ENCODE data around the gene B4GAT1. TPM values are rescaled to one million over a fixed set of nuclear protein-coding genes. Genes with fewer than 3 reads are reported as not detected.

Gene B4GAT1
- total RNA-seq, 1 experiment from 2014 or later, result 22.8 TPM

DNA sequence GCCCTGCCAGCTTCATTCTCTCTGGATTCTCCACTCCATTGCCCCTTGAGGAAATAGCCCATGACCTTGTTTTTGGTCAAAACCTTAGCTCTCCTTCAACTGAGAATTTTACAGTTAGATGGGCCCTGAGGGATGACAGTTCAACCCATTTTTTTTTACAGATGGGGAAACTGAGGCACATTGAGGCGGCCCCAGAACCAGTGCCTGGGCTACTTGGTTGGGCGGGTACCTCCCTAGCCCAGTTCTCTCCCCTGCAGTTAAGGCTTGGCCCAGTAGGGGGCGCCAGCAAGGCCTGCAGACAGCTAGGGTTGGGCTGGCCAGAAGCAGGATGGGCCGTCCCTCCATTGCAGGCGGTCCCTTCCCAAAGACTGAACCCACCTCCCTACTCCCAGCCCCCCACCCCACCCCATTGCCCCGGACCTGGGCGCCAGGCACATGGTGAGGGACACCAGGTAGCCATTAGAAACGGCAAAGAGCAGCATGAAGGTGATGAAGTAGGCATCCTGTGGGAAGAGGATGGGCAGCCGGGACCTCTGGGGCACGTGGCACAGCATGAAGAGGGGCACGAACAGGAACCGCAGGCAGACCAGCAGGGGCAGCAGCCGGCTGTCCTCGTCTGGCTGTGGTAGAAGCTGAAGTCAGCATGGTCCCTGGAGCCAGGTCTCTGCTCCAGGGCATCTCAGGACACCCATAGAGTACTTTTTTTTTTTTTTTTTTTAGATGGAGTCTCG lies 16.5 kb upstream of the B4GAT1 start:
- no TSS peak for BruUV-seq (replicated peaks)
- H3K79me2 ChIP-seq (ENCODE audit: low read depth), result peaks cover 9% of the 10 kb centered on the region
- DNase-seq, result peak in 1 of 2 experiments; percentile 59
- H3K4me1 ChIP-seq (replicated peaks; ENCODE audit: insufficient read depth), result no peaks in the 10 kb centered on the region
- H3K27ac ChIP-seq, result no peak overlapping the region
- intact Hi-C loops (cut with micrococcal nuclease; ENCODE audit: unreplicated experiment), result no loop called here
- H3F3A ChIP-seq (ENCODE audit: insufficient read depth, low read depth), result peaks cover 78% of the 10 kb centered on the region
- H3K27me3 ChIP-seq (ENCODE audit: insufficient read depth, low read depth), result no peaks in the 10 kb centered on the region
- POLR2A ChIA-PET (ENCODE audit: unreplicated experiment), result no interaction called here
- H3K9me2 ChIP-seq (ENCODE audit: insufficient read depth), result no peaks in the 10 kb centered on the region
- H3K4me3 ChIP-seq, result no peak overlapping the region
- no peaks in the 10 kb centered on the region for H3K9me3 ChIP-seq (ENCODE audit: insufficient read depth, low read depth)
- TF ChIP-seq, protein P1, sequence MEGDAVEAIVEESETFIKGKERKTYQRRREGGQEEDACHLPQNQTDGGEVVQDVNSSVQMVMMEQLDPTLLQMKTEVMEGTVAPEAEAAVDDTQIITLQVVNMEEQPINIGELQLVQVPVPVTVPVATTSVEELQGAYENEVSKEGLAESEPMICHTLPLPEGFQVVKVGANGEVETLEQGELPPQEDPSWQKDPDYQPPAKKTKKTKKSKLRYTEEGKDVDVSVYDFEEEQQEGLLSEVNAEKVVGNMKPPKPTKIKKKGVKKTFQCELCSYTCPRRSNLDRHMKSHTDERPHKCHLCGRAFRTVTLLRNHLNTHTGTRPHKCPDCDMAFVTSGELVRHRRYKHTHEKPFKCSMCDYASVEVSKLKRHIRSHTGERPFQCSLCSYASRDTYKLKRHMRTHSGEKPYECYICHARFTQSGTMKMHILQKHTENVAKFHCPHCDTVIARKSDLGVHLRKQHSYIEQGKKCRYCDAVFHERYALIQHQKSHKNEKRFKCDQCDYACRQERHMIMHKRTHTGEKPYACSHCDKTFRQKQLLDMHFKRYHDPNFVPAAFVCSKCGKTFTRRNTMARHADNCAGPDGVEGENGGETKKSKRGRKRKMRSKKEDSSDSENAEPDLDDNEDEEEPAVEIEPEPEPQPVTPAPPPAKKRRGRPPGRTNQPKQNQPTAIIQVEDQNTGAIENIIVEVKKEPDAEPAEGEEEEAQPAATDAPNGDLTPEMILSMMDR (conservative IDR thresholded peaks at IDR 0.05), result peak; percentile 95
- TF ChIP-seq EZH2 (IDR thresholded peaks at IDR 0.05; ENCODE audit: low read depth), result no peak
- CTCF ChIA-PET, result interaction anchor here (0.6 to 1.3 kb wide), 9 partner anchors 17 to 201 kb away, joined by 3 to 9 read pairs (median 4); no protein-coding TSS in a partner anchor
- no peak overlapping the region for H2AFZ ChIP-seq
- H3K4me2 ChIP-seq, result no peak overlapping the region
- peaks cover 32% of the 10 kb centered on the region for H3K36me3 ChIP-seq (ENCODE audit: low read depth)
- H4K20me1 ChIP-seq (ENCODE audit: insufficient read depth), result peaks cover 40% of the 10 kb centered on the region

DNA sequence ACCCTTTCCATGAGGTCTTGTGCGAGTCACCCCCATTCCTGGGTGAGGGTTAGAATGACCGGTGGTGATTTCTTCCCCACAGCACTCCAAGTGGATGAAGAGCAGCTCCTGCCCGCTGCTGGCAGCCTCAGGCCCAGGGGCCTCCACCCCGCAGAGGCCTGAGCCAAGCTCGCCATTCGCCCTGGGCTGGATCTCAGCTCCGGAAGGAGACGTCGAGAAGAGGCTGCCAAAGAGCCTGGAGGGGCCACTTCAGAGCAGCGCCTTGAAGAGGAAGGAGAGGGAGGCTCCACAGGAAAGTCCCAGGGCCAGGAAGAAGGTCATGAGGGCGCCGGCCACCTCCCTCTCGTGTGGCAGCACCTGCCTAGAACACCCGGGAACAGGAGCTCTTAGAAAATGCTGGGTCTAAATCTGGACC lies 15.8 kb upstream of the B4GAT1 start:
- H4K20me1 ChIP-seq (ENCODE audit: insufficient read depth), result peaks cover 36% of the 10 kb centered on the region
- no peak overlapping the region for H3K27ac ChIP-seq
- no peaks in the 10 kb centered on the region for H3K27me3 ChIP-seq (ENCODE audit: insufficient read depth, low read depth)
- no peaks in the 10 kb centered on the region for H3K9me2 ChIP-seq (ENCODE audit: insufficient read depth)
- TF ChIP-seq, protein P1 (conservative IDR thresholded peaks at IDR 0.05), result no peak
- TF ChIP-seq EZH2 (IDR thresholded peaks at IDR 0.05; ENCODE audit: low read depth), result no peak
- H3K4me1 ChIP-seq (replicated peaks; ENCODE audit: insufficient read depth), result no peaks in the 10 kb centered on the region
- H2AFZ ChIP-seq, result no peak overlapping the region
- intact Hi-C loops (cut with micrococcal nuclease; ENCODE audit: unreplicated experiment), result no loop called here
- no peak overlapping the region for H3K4me3 ChIP-seq
- H3F3A ChIP-seq (ENCODE audit: insufficient read depth, low read depth), result peaks cover 78% of the 10 kb centered on the region
- H3K79me2 ChIP-seq (ENCODE audit: low read depth), result peaks cover 1% of the 10 kb centered on the region
- no peak overlapping the region for H3K4me2 ChIP-seq
- no TSS peak for BruUV-seq (replicated peaks)
- CTCF ChIA-PET, result interaction anchor here (0.6 to 1.3 kb wide), 9 partner anchors 17 to 200 kb away, joined by 3 to 9 read pairs (median 4); no protein-coding TSS in a partner anchor
- DNase-seq, result no peak
- H3K9me3 ChIP-seq (ENCODE audit: insufficient read depth, low read depth), result no peaks in the 10 kb centered on the region
- peaks cover 29% of the 10 kb centered on the region for H3K36me3 ChIP-seq (ENCODE audit: low read depth)
- POLR2A ChIA-PET (ENCODE audit: unreplicated experiment), result no interaction called here

DNA sequence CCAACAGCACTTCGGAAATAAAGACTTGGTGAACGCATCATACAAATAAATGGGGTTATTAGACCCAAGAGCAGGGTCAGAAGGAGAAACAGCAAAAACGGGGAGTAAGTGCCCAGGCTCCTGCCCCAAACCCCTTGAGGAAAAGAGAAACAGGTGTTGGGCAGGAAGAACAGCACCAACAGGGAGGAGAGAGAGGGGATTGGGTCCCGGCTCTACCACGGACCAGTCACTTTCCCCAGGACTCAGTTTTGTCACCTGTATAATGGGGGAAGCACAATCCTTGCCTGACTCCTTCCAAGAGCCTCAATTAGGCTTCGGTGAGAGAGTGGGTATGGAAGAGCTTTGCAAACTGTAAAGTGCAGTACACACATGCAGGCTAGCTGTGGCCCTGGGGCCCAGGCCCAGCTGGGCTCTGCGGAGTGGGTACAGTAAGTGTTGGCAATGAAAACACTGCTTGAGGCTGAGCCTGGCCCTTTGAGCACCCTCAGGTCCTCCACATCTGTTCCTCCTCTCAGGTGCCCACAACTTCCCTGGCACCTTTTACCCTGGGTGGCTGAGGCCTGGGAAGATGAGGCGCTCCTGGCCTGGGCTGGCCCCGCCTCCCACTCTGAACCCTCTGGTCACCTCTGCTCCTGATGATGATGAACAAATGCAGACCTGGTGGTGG lies 15.2 kb upstream of the B4GAT1 start:
- Histone ChIP-seq H3K79me2 (ENCODE audit: low read depth) (no peaks in the 10 kb centered on the region), H3K4me2 (no peak overlapping the region), H3K27me3 (ENCODE audit: insufficient read depth, low read depth) (no peaks in the 10 kb centered on the region), H2AFZ (no peak overlapping the region), H3K9me2 (ENCODE audit: insufficient read depth) (no peaks in the 10 kb centered on the region), H4K20me1 (ENCODE audit: insufficient read depth) (peaks cover 30% of the 10 kb centered on the region), H3F3A (ENCODE audit: insufficient read depth, low read depth) (peaks cover 78% of the 10 kb centered on the region), H3K4me3 (no peak overlapping the region), H3K9me3 (ENCODE audit: insufficient read depth, low read depth) (no peaks in the 10 kb centered on the region), H3K27ac (no peak overlapping the region), H3K36me3 (ENCODE audit: low read depth) (peaks cover 24% of the 10 kb centered on the region), H3K4me1 (replicated peaks; ENCODE audit: insufficient read depth) (no peaks in the 10 kb centered on the region)
- DNase-seq, result no peak
- CTCF ChIA-PET, result no interaction called here
- intact Hi-C loops (cut with micrococcal nuclease; ENCODE audit: unreplicated experiment), result no loop called here
- TF ChIP-seq EZH2 (IDR thresholded peaks at IDR 0.05; ENCODE audit: low read depth), result no peak
- TF ChIP-seq, protein P1 (conservative IDR thresholded peaks at IDR 0.05), result no peak
- no TSS peak for BruUV-seq (replicated peaks)
- POLR2A ChIA-PET (ENCODE audit: unreplicated experiment), result no interaction called here
